GM13976 (cell line): Measurements from ENCODE around the gene METTL23.

Experiments
- DNase-seq: peaks from one replicate; pipeline ENCODE4 v3.0.0; 2012; ENCODE audit warnings: low spot score
- in situ Hi-C: fragments of 300-500 bp; cut with MboI; formaldehyde crosslinking; loops from one replicate; pipeline ENCODE4 v1.12.0; 2022; ENCODE audit warnings: low sequenced_read_pairs, mixed read lengths, inconsistent platforms; ENCODE audit not compliant: unreplicated experiment
- TF ChIP-seq, protein P1 (sequence below): IDR thresholded peaks from 2 replicates; pipeline ENCODE4 v1.5.1; 2012; ENCODE audit warnings: borderline replicate concordance, mild to moderate bottlenecking; ENCODE audit not compliant: insufficient read depth; ENCODE audit errors: extremely low read depth, missing control alignments, control extremely low read depth

METTL23 gene

GRCh38 chr17:76775021-76775600, 48.5 kb downstream of the METTL23 start:
- TF ChIP-seq, protein P1, sequence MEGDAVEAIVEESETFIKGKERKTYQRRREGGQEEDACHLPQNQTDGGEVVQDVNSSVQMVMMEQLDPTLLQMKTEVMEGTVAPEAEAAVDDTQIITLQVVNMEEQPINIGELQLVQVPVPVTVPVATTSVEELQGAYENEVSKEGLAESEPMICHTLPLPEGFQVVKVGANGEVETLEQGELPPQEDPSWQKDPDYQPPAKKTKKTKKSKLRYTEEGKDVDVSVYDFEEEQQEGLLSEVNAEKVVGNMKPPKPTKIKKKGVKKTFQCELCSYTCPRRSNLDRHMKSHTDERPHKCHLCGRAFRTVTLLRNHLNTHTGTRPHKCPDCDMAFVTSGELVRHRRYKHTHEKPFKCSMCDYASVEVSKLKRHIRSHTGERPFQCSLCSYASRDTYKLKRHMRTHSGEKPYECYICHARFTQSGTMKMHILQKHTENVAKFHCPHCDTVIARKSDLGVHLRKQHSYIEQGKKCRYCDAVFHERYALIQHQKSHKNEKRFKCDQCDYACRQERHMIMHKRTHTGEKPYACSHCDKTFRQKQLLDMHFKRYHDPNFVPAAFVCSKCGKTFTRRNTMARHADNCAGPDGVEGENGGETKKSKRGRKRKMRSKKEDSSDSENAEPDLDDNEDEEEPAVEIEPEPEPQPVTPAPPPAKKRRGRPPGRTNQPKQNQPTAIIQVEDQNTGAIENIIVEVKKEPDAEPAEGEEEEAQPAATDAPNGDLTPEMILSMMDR: no peak
- DNase-seq: no peak
- in situ Hi-C loops: no loop called here

GRCh38 chr17:76781056-76781982, 54.7 kb downstream of the METTL23 start:
- in situ Hi-C loops: no loop called here
- no peak for DNase-seq

DNA sequence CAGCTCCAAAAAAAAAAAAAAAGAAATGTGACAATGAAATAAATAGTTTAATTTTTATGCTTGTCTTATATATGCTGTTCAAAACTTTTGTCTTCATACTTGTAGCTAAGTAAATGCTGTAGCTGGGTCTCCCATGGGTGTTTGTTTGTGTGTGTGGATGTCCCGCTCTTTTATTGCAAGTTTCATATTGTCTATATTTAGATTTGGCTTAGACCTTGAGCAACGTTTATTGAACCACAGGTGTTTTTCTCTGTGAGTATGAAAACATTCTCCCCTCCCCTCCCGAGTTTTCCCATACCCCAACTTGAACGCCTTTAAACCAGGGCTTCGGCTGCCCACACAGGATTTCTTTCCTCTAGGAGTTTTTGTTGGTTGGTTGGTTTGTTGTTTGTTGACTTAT, 56.5 kb downstream of the METTL23 start:
- peak; percentile 26 for DNase-seq
- TF ChIP-seq, protein P1: no peak
- in situ Hi-C loops: no loop called here

More at GRCh38 chr17:76781056-76781982, 54.7 kb downstream of the METTL23 start:
- TF ChIP-seq, protein P1: peak; percentile 21
